ENCODE measurements around the gene CDC42BPA. TPM values are rescaled to one million over a fixed set of nuclear protein-coding genes. Genes with fewer than 3 reads are reported as not detected.

CDC42BPA gene
- total and polyA plus RNA-seq, 4 donors = 8.1 to 71.3 (median 33.0) TPM

GRCh38 chr1:226948051-226948450 is 370.2 kb downstream of the CDC42BPA start:
- Histone ChIP-seq H3K27ac (ENCODE audit: low read depth in 1 of 2, low read length in 2 of 2) (no peak overlapping the region), H3K4me3 (ENCODE audit: low read length in 2 of 2) (no peak overlapping the region), H3K4me1 (ENCODE audit: control insufficient read depth in 1 of 2, insufficient read depth in 2 of 2, low read length in 2 of 2) (no peaks in the 10 kb centered on the region), H3K9me3 (ENCODE audit: control insufficient read depth, low read length) (no peaks in the 10 kb centered on the region), H3K27me3 (ENCODE audit: control insufficient read depth in 1 of 2, insufficient read depth in 2 of 2, low read length in 1 of 2) (no peaks in the 10 kb centered on the region), H3K36me3 (ENCODE audit: control insufficient read depth in 1 of 2, insufficient read depth in 2 of 2, low read length in 1 of 2) (no peaks in the 10 kb centered on the region)
- ATAC-seq (ENCODE audit: low FRiP score) (no peak), DNase-seq (no peak)
- 86 to 93% methylated on average over 2 of the region's 2 CpGs for WGBS, 2 donors
- intact Hi-C loops (cut with DNase I) = no loop called here

GRCh38 chr1:226946841-226947240 is 371.5 kb downstream of the CDC42BPA start:
- H3K27ac ChIP-seq (ENCODE audit: low read depth in 1 of 2, low read length in 2 of 2) = no peak overlapping the region
- no peaks in the 10 kb centered on the region for H3K36me3 ChIP-seq (ENCODE audit: control insufficient read depth in 1 of 2, insufficient read depth in 2 of 2, low read length in 1 of 2)
- no peak overlapping the region for H3K4me3 ChIP-seq (ENCODE audit: low read length in 2 of 2)
- DNase-seq (no peak), ATAC-seq (ENCODE audit: low FRiP score) (peak; percentile 4)
- H3K27me3 ChIP-seq (ENCODE audit: control insufficient read depth in 1 of 2, insufficient read depth in 2 of 2, low read length in 1 of 2) = no peaks in the 10 kb centered on the region
- no peaks in the 10 kb centered on the region for H3K4me1 ChIP-seq (ENCODE audit: control insufficient read depth in 1 of 2, insufficient read depth in 2 of 2, low read length in 2 of 2)
- intact Hi-C loops (cut with DNase I) = no loop called here
- 68 to 71% methylated on average over 3 of the region's 3 CpGs for WGBS, 2 donors
- no peaks in the 10 kb centered on the region for H3K9me3 ChIP-seq (ENCODE audit: control insufficient read depth, low read length)

- intact Hi-C loops (cut with DNase I) = no loop called here
- no peak overlapping the region for H3K4me3 ChIP-seq (ENCODE audit: low read length in 2 of 2)
- no peaks in the 10 kb centered on the region for H3K9me3 ChIP-seq (ENCODE audit: control insufficient read depth, low read length)
- 94 to 98% methylated on average over 9 of the region's 9 CpGs for WGBS, 2 donors
- no peaks in the 10 kb centered on the region for H3K4me1 ChIP-seq (ENCODE audit: control insufficient read depth in 1 of 2, insufficient read depth in 2 of 2, low read length in 2 of 2)
- H3K27ac ChIP-seq (ENCODE audit: low read depth in 1 of 2, low read length in 2 of 2) = no peak overlapping the region
- no peak for ATAC-seq (ENCODE audit: low FRiP score)
- no peak for DNase-seq
- H3K36me3 ChIP-seq (ENCODE audit: control insufficient read depth in 1 of 2, insufficient read depth in 2 of 2, low read length in 1 of 2) = no peaks in the 10 kb centered on the region
- no peaks in the 10 kb centered on the region for H3K27me3 ChIP-seq (ENCODE audit: control insufficient read depth in 1 of 2, insufficient read depth in 2 of 2, low read length in 1 of 2)
These were observed 372.0 kb downstream of the CDC42BPA start for GRCh38 chr1:226946285-226946684.

- H3K36me3 ChIP-seq (ENCODE audit: control insufficient read depth in 1 of 2, insufficient read depth in 2 of 2, low read length in 1 of 2) = no peaks in the 10 kb centered on the region
- H3K9me3 ChIP-seq (ENCODE audit: control insufficient read depth, low read length) = no peaks in the 10 kb centered on the region
- peaks cover 0 to 4% of the 10 kb centered on the region in 2 donors for H3K4me1 ChIP-seq (ENCODE audit: control insufficient read depth in 1 of 2, insufficient read depth in 2 of 2, low read length in 2 of 2)
- H3K4me3 ChIP-seq (ENCODE audit: low read length in 2 of 2) = no peak overlapping the region
- ATAC-seq (ENCODE audit: low FRiP score) (no peak), DNase-seq (no peak)
- 88 to 89% methylated on average over 8 of the region's 8 CpGs for WGBS, 2 donors
- no peaks in the 10 kb centered on the region for H3K27me3 ChIP-seq (ENCODE audit: control insufficient read depth in 1 of 2, insufficient read depth in 2 of 2, low read length in 1 of 2)
- intact Hi-C loops (cut with DNase I) = no loop called here
- no peak overlapping the region for H3K27ac ChIP-seq (ENCODE audit: low read depth in 1 of 2, low read length in 2 of 2)
These were observed 372.4 kb downstream of the CDC42BPA start for GRCh38 chr1:226945858-226946245.

- no peak for ATAC-seq (ENCODE audit: low FRiP score)
These were observed 373.0 kb downstream of the CDC42BPA start for GRCh38 chr1:226945106-226945857.

GRCh38 chr1:226943927-226944326 is 374.4 kb downstream of the CDC42BPA start:
- DNase-seq (no peak), ATAC-seq (ENCODE audit: low FRiP score) (no peak)
- Histone ChIP-seq H3K27me3 (ENCODE audit: control insufficient read depth in 1 of 2, insufficient read depth in 2 of 2, low read length in 1 of 2) (no peaks in the 10 kb centered on the region), H3K9me3 (ENCODE audit: control insufficient read depth, low read length) (no peaks in the 10 kb centered on the region), H3K36me3 (ENCODE audit: control insufficient read depth in 1 of 2, insufficient read depth in 2 of 2, low read length in 1 of 2) (no peaks in the 10 kb centered on the region), H3K4me1 (ENCODE audit: control insufficient read depth in 1 of 2, insufficient read depth in 2 of 2, low read length in 2 of 2) (peaks cover 0 to 4% of the 10 kb centered on the region in 2 donors), H3K27ac (ENCODE audit: low read depth in 1 of 2, low read length in 2 of 2) (no peak overlapping the region), H3K4me3 (ENCODE audit: low read length in 2 of 2) (no peak overlapping the region)
- WGBS, 2 donors = 90 to 91% methylated on average over 2 of the region's 2 CpGs
- intact Hi-C loops (cut with DNase I) = no loop called here

More at GRCh38 chr1:226945106-226945857, 373.0 kb downstream of the CDC42BPA start:
- 65 to 69% methylated on average over 19 of the region's 19 CpGs for WGBS, 2 donors
- no peaks in the 10 kb centered on the region for H3K9me3 ChIP-seq (ENCODE audit: control insufficient read depth, low read length)
- DNase-seq = no peak
- H3K27me3 ChIP-seq (ENCODE audit: control insufficient read depth in 1 of 2, insufficient read depth in 2 of 2, low read length in 1 of 2) = no peaks in the 10 kb centered on the region
- H3K4me3 ChIP-seq (ENCODE audit: low read length in 2 of 2) = no peak overlapping the region
- peaks cover 0 to 4% of the 10 kb centered on the region in 2 donors for H3K4me1 ChIP-seq (ENCODE audit: control insufficient read depth in 1 of 2, insufficient read depth in 2 of 2, low read length in 2 of 2)
- H3K36me3 ChIP-seq (ENCODE audit: control insufficient read depth in 1 of 2, insufficient read depth in 2 of 2, low read length in 1 of 2) = no peaks in the 10 kb centered on the region
- intact Hi-C loops (cut with DNase I) = no loop called here
- no peak overlapping the region for H3K27ac ChIP-seq (ENCODE audit: low read depth in 1 of 2, low read length in 2 of 2)

GRCh38 chr1:226943156-226943555 is 375.1 kb downstream of the CDC42BPA start:
- no peaks in the 10 kb centered on the region for H3K27me3 ChIP-seq (ENCODE audit: control insufficient read depth in 1 of 2, insufficient read depth in 2 of 2, low read length in 1 of 2)
- intact Hi-C loops (cut with DNase I) = no loop called here
- H3K4me3 ChIP-seq (ENCODE audit: low read length in 2 of 2) = no peak overlapping the region
- H3K27ac ChIP-seq (ENCODE audit: low read depth in 1 of 2, low read length in 2 of 2) = no peak overlapping the region
- no peak for DNase-seq
- ATAC-seq (ENCODE audit: low FRiP score) = no peak
- peaks cover 0 to 4% of the 10 kb centered on the region in 2 donors for H3K4me1 ChIP-seq (ENCODE audit: control insufficient read depth in 1 of 2, insufficient read depth in 2 of 2, low read length in 2 of 2)
- no peaks in the 10 kb centered on the region for H3K36me3 ChIP-seq (ENCODE audit: control insufficient read depth in 1 of 2, insufficient read depth in 2 of 2, low read length in 1 of 2)
- no peaks in the 10 kb centered on the region for H3K9me3 ChIP-seq (ENCODE audit: control insufficient read depth, low read length)
- WGBS, 2 donors = 80% methylated on average over 5 of the region's 5 CpGs

GRCh38 chr1:226942392-226942791 is 375.9 kb downstream of the CDC42BPA start:
- no peaks in the 10 kb centered on the region for H3K27me3 ChIP-seq (ENCODE audit: control insufficient read depth in 1 of 2, insufficient read depth in 2 of 2, low read length in 1 of 2)
- DNase-seq (no peak), ATAC-seq (ENCODE audit: low FRiP score) (no peak)
- no peaks in the 10 kb centered on the region for H3K36me3 ChIP-seq (ENCODE audit: control insufficient read depth in 1 of 2, insufficient read depth in 2 of 2, low read length in 1 of 2)
- no peak overlapping the region for H3K4me3 ChIP-seq (ENCODE audit: low read length in 2 of 2)
- no peak overlapping the region for H3K27ac ChIP-seq (ENCODE audit: low read depth in 1 of 2, low read length in 2 of 2)
- peaks cover 0 to 4% of the 10 kb centered on the region in 2 donors for H3K4me1 ChIP-seq (ENCODE audit: control insufficient read depth in 1 of 2, insufficient read depth in 2 of 2, low read length in 2 of 2)
- intact Hi-C loops (cut with DNase I) = no loop called here
- no peaks in the 10 kb centered on the region for H3K9me3 ChIP-seq (ENCODE audit: control insufficient read depth, low read length)
- WGBS, 2 donors = 85 to 93% methylated on average over 3 of the region's 3 CpGs

- no peaks in the 10 kb centered on the region for H3K27me3 ChIP-seq (ENCODE audit: control insufficient read depth in 1 of 2, insufficient read depth in 2 of 2, low read length in 1 of 2)
- no peak overlapping the region for H3K27ac ChIP-seq (ENCODE audit: low read depth in 1 of 2, low read length in 2 of 2)
- 53 to 56% methylated on average over 6 of the region's 6 CpGs for WGBS, 2 donors
- ATAC-seq (ENCODE audit: low FRiP score) (no peak), DNase-seq (no peak)
- intact Hi-C loops (cut with DNase I) = loop anchor here in 1 of 2 donors (1.0 kb wide), 1 partner anchor 34 kb away; no protein-coding TSS in a partner anchor
- peak overlapping the region; percentile 33 to 35 for H3K4me3 ChIP-seq (ENCODE audit: low read length in 2 of 2)
- no peaks in the 10 kb centered on the region for H3K9me3 ChIP-seq (ENCODE audit: control insufficient read depth, low read length)
- no peaks in the 10 kb centered on the region for H3K36me3 ChIP-seq (ENCODE audit: control insufficient read depth in 1 of 2, insufficient read depth in 2 of 2, low read length in 1 of 2)
- H3K4me1 ChIP-seq (ENCODE audit: control insufficient read depth in 1 of 2, insufficient read depth in 2 of 2, low read length in 2 of 2) = peaks cover 0 to 4% of the 10 kb centered on the region in 2 donors
These were observed 377.6 kb downstream of the CDC42BPA start for GRCh38 chr1:226940806-226941067.

All from aorta (tissue), 5 donors.